Femur (tissue), 1 donor: Measurements from ENCODE around the gene SIDT1.
"Not testable (repeated sequence)": the region's sequence is repeated elsewhere in the genome, so short reads cannot be mapped to it uniquely, and the experiment has no call there.

ENCODE experiments used
- DNase-seq: peaks from one replicate; pipeline ENCODE4 v3.0.0-alpha.2; 2017

The SIDT1 gene

DNA sequence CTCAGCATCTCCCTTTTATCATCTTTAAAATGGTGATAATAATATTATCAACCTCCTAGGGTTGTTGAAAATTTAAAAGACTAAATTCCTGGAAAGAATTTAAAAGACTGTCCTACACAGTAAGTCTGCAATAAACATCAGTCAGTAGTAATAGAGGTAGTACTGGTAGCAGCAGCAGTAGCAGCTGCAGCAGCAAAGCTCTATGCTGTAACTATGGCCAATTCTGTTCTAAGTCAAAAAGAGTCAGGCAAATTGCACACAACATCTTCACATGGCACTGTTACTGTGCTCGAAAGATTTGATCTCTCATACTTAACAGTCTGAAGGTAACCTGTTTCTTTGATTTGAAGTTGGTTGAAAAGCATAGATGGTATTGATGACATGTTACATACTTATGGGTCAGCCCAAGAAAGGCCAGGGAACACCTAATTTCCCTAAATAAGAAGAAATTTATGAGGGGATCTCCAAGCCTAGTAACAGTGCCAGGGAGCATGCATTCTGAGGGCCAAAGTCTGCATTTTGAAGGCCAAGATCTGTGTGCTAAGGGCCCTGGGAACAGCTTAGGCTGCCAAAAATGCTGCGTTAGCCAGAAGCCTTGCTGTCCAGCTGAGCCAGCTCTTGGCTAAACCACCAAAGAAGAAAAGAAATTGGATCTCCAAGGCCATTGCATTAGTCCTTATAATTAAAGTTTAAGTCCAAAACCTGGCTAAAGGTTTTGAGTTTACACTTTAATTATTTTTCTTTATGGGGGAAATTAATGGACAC lies 68.2 kb downstream of the SIDT1 start:
- DNase-seq: peak; percentile 56

DNA sequence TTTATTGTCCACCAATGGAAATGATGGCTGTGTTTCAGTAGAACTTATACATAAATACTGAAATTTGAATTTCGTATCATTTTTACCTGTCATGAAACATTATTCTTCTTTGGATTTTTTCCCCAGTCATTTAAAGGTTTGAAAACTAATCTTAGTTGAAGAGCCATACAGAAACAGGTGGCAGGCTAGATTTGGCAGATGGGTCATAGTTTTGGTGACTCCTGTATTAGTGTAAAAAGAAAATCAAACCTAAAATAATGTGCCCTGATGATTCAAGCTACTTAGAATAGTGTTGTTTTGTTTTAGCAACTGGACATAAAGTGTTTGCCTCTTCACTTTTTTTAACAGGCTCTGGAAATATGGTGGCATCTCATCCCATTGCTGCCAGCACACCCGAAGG lies 68.9 kb downstream of the SIDT1 start:
- DNase-seq: no peak

DNA sequence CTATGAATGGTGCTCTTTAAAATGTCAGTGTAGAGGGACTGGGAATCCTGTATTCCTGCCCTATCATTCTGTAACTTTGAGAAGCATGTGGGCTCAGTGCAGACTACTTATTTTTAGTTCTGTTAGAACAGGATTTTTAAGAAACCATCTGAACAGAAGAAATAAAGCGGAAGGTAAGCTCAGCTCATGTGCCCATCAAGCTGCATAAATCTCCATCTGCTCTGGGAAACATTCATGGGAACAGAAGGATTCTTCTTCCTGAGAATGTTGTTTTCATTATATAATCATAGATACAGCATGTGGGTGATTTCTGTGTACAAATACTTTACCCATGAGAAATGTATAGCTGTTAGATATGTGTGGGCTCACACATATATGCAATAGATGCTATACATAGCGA lies 69.9 kb downstream of the SIDT1 start:
- DNase-seq: no peak

DNA sequence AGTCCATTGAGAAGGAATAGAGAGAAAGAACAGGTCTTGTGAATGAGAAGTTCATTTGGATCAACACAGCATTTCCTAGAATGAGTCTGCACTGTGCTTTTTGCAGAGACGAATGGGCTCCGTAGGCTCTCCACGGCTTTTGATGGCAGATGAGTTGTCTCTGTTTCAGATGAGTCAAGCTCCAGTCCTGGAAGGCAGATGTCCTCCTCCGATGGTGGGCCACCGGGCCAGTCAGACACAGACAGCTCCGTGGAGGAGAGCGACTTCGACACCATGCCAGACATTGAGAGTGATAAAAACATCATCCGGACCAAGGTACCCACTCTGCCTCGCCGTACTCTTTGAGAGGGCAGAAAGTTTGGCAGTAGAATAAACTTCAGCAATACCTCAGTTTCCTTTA lies 70.5 kb downstream of the SIDT1 start:
- DNase-seq: no peak

DNA sequence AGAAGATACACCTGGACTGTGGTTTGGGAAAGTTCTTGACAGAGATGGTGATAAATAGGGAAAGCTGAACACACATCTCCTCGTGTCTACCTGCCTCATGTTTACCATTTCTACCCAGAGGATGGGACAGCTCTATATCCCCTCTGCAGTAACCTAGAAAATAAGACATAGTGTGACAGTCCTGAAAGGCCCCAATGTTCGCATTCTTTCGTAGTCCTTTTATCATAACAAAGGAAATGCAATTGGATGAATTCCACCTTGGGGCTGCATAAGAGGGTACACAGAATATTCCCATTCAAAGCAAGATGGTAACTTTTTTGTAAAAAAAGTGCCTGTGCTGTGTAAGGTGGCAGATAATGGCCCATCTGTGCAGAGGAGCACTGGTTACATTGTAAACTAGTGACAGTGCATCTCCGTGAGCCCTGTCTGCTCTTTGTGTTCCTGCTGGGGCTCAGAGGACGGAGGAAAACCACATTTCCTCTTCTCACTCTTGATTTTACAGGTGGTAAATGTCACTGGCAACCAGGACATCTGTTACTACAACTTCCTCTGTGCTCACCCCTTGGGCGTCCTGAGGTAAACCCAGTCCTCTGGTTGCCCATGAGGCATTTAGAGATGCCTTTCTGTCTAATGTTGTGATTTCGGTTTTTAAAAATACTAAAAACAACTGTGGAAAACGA lies 74.3 kb downstream of the SIDT1 start:
- no peak for DNase-seq

DNA sequence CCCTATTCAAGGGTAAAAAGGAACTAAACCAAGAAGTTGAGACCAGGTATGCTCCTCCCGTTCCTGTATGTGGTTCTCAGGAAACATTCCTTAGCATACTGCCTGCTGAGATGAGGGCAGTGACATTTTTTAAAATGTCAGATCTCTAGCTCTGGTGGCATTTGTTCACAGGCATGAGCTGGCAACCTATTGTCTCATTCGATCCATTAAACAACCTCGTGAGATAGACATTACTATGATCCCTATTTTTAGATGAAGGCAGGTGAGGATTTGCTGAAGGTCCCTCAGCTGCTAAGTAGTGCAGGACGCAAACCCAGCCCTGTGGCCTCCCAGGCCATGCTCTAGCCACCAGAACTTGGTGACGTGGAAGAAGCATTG lies 74.9 kb downstream of the SIDT1 start:
- DNase-seq: no peak

DNA sequence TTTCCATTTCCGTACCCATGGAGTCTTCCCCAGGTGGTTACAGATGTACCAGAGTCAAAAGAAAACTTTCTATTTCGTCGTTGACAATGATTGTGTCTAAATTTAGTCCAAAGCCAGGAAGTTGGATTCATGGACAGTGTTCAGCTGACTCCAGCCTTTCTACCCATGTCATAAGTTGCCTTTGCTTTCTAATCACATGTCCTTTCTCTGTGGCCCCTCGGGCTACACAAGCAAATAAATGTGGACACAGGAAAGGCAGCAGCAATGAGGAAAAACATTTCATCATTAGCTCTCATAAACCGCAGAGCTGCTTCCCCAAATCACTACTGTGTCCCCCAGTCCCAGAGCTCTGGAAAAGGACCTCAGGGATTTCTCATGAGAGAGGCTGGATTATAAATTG lies 82.0 kb downstream of the SIDT1 start:
- no peak for DNase-seq

DNA sequence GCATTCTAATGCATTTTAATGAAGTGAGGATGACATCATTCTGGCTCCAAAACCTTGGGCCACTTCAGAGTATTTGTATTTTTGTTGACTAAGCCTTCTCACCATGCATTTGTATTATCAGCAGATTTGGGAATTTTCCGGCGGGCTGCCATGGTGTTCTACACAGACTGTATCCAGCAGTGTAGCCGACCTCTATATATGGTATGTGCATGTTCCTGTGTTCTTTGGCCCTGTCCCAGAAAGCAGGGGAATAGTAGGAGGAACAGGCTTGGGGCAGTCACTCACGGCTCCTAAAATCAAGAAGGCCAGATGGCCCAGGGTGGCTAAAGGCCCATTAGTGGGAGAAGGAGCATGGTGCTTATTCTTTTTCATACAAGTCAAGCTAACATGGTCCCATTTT lies 83.6 kb downstream of the SIDT1 start:
- no peak for DNase-seq

DNA sequence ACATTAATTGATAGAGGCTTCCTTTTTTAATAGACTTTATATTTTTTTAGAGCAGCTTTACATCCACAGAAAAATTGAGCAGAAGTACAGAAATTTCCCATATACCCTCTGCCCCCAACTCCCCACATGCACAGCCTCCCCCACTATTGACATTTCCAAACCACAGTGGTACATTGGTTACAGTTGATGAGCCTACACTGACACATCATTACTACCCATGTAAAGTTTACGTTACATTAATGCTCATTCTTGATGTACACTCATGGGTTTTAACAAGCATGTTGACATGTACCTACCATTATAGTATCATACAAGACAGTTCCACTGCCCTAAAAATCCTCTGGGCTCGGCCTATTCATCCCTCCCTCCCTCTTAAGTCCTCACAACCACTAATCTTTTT lies 85.4 kb downstream of the SIDT1 start:
- no peak for DNase-seq

DNA sequence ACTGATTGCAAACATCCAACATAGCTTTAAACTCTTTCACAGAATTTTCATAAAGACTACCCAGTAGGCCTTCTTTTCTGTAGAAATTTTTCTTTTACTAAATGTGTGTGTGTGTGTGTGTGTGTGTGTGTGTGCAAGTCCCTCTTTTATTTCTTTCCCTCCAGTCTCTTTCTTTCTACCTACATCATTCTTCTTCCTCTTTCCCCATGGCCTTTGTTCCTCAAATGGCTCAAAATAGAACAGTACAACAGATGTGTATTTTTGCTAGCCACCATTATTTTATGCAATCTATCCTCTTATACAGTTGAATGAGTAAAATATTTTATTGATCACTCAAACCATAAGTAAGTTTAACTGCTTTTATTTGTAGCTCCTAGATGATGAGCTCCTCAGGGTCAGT lies 87.7 kb downstream of the SIDT1 start:
- DNase-seq: no peak

DNA sequence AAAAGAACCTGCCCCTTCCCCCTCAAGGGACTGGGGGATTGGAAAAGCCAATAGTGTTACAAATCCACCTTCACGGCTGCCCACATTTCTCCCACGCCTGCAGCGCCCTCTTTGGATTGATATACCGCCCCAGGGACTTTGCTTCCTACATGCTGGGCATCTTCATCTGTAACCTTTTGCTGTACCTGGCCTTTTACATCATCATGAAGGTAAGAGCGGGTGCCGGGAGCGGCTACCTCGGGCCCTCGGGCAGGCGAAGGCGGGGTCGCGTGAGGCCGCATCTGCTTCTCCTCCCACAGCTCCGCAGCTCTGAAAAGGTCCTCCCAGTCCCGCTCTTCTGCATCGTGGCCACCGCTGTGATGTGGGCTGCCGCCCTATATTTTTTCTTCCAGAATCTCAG lies 91.0 kb downstream of the SIDT1 start:
- no peak for DNase-seq

DNA sequence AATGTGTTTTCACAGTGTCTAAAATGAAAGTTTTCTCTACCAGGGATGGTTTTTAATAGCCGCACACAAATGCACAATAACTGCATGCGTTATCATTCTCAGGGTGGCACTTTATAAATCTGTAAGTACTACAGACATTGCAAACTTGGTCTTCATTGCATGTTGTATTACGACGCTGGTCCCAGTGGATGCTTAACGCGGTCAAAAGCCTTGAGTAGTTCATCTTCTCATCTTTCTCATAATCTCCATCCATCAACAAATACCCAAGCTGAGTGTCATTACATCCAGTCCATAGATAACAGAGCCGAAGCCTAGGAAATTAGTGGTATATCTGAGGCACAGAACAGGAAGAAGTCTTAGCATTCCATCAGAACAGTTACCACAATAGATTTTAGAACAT lies 91.5 kb downstream of the SIDT1 start:
- no peak for DNase-seq

DNA sequence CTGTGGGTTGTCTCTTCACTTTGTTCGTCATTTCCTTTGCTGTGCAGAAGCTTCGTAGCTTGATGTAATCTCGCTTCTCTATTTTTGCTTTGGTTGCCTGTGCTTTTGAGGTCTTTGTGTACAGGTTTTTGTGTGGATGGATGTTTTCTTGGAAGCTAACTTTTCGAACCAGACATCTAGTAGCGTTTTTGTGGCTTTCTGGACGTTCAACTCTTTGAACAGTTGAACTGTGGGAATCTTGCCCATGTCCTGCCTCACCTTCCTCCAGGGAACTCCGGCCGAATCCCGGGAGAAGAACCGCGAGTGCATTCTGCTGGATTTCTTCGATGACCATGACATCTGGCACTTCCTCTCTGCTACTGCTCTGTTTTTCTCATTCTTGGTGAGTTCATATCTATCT lies 93.5 kb downstream of the SIDT1 start:
- no peak for DNase-seq

DNA sequence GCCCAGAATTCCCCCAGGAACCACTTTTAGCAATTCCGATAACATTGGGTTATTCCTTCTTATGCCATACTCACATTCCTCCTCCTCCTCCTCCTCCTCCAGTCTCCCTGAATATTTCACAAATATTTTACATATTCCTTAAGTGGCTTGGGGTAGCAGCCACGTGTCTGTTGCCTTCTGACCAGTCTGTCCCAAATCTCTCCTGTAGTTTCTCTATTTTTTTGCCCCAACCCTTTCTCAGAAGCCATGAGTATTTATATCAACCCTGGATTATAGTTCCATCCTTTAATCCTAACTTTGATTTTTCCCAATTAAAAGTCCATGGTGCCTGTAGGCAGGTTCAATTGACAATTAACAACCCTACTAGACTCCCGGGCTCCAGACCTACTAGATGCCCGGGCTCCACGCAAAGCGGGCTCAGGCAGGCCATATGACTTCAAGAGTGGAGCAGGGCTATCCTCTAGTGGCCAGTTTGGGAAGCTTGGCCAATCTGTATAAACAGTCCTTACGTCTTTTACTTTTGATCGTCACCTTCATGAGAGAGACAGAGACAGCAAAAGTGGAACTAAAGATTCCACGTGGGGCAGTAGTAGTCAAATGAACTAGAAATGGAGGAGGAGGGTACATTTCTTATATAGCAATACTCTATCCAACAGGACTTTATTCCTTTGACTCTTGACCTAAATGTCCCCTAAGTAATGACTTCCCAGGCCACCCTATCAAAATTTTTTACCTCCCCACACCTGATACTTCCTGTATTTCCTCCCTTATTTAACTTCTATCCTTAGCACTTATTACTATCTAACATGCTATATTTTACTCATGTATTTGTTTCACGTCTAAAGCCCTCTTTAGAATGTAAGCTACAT lies 94.4 kb downstream of the SIDT1 start:
- DNase-seq: peak; percentile 61

DNA sequence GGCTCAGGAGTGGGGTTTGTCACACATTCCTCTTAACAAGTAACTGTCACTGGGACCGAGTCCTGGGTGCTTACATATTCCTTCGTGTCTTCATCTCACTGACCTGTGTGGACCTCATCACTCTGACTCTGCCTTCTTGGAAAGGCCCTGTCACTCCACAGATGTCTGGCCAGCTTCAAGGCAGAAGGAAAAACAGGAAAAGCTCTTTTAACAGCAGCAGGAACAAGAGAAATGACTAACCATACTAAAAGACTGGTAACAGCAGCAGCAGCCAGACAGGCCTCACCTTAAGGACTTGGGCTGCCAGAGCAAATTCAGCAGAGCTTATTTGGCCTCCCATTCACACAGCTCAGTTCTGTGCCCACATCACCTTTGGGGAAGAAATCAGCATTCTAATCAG lies 96.0 kb downstream of the SIDT1 start:
- no peak for DNase-seq

DNA sequence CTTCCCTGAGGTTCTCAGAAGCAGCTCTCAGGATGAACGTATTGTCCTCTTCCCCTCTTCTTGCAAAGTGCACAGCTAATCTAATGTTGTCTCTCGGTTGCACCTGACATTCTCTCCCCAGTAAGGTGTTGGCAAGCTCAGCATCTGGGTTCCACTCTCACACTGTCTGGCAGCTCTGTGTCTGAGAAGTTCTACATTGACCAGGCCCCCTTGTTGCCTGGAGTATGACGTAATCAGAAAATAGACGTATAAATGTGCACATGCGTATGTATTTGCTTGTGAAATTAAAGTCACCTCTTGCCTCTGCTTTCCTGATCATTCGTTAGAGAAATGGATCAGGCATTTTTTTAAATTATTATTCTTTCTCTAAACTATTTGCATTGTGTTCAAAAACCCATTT lies 96.4 kb downstream of the SIDT1 start:
- DNase-seq: no peak

DNA sequence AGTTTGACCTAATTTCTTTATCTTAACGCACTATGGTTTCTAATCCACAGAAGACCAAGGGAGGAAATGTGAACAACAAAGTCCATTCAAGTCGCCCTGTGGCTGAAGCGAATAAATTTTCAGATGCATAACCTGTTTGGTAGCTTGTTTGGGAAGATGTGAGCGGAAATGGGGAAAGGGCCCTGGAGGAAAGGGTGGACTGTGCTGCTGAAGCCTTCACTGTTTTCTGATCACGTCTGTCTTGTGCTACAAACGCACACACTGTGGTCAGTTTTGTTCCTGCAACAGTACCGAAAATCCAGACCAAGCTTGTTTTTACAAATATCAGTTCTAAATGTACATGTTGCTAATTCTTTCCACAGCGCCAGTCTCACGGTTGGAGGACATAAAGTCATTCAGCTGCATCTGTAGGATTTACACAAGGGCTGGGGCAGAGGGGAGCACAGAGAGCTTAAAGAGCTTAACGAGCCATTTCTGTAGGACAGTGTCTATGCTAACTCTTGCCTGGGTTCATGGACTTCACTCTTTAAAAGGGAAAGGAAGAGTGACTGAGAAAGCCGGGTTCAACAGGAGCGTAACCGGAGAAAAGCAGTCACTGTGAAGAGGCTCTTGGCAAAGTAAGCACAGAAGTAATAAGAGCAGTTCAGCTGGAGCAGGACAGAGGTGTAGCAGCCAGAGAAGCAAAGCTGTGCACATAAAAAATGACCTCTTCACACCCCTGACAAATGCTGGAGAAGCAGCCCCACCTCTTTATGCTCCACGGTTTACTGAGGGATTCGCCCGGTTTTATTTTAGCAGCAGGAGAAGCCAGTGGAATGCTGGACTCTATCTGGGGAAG lies 97.4 kb downstream of the SIDT1 start:
- DNase-seq: peak; percentile 87

DNA sequence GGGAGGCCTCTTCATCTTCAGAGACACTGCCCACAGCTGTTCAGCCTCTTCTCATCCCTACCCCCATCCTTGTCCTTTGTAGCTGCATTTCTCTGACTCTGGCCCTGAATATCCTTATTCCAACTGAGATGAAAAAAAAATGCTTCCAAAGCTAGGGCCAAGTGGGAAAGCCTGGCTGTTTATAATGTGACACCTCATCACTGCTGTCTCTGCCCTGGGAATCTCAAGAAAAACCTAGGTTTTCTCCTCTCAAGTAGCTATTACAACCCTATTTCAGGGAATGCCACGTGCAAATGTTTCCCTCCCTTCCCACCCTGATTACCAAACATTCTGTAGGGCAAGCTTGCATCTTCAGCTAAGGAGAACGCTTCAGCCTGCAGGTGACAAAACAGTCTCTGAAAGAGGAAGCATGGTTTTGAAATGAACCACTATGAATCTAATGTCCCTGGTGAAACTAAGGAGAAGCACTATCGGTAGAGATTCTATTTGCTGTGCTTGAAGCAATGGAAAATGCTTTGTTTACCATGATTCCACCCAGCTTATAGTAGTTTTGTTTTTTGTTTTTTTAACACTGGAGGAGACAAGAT lies 98.7 kb downstream of the SIDT1 start:
- peak; percentile 38 for DNase-seq

DNA sequence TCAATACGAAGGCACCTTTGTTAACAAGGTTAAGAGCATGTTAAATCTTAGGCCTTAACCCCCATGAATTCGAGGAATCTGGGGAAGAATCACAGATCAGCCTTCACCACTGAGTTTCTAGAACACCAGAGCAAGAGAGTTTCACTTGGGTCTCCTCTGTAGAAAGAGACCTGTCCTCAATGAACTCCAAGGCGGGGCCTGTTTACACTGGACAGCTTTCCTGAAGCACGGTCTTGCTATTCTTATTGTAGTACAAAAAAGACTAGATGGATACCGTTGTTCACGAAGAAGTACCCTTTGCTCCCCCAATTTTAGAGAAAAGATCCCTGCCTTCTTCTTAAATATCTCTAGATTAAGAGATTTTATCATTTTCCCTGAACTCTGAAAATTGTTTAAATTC lies 99.2 kb downstream of the SIDT1 start:
- no peak for DNase-seq

DNA sequence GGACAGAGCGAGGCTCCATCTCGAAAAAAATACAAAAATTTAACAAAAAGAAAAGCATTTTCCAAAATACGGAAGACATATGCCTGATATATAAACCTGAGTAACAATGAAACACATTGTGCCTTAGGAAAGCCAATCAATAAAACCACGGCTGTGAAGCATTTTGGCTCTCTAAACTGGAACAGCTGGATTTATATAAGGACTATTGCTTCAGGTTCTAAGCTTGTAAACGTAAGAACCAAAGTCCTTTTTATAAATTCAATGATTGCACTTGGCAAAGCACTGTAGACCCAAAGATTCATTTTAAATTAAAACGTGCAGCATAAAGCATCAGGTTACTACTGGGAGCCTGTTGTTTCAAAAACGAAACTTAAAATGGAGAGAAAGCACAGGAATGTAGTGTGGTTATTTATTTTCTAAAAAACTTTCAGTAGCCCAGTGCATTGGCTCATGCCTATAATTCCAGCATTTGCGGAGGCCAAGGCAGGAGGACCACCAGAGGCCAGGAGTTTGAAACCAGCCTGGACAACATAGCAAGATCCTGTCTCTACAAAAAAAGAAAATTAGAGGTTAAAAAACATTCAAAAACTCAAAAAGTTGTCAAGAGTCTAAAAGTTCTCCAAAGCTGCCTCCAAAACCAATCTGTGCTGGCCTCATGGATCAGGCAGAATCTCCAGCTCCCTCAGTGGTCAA lies 102.6 kb downstream of the SIDT1 start:
- DNase-seq: no peak

DNA sequence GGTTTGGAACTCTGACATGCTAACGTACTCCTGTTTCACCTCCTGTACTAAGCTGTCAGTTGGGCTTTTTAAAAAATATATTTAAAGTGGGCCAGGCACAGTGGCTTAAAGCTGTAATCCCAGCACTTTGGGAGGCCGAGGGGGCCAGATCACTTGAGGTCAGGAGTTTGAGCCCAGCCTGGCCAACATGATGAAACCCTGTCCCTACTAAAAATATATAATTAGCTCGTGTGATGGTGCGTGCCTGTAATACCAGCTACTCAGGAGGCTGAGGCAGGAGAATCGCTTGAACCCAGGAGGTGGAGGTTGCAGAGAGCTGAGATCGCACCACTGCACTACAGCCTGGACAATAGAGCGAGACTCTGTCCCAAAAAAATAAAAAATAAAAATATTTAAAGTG lies 103.7 kb downstream of the SIDT1 start:
- not testable (repeated sequence) for DNase-seq

DNA sequence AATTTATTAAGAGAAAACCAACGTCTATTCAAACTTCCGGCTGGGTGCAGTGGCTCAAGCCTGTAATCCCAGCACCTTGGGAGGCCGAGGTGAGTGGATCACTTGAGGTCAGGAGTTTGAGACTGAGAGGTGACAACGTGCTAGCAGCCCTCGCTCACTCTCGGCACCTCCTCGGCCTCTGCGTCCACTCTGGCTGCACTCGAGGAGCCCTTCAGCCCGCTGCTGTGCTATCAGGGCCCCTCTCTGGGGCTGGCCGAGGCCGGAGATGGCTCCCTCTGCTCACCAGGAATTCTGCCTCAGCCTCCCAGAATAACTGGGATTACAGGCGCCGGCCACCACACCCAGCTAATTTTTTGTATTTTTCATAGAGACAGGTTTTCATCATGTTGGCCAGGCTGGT lies 105.4 kb downstream of the SIDT1 start:
- no peak for DNase-seq
